Body of pancreas (tissue), 4 donors: ENCODE measurements around the gene MICALL1. TPM values are rescaled to one million over a fixed set of nuclear protein-coding genes. Genes with fewer than 3 reads are reported as not detected.
A peak's percentile ranks its signal among the peaks of the same experiment; 100 is the strongest.

Source experiments
- ATAC-seq: fragments of 150-250 bp; one replicate; pipeline ENCODE4 v1.9.1; 2016
- DNase-seq, 4 donors: peaks; one replicate each; pipeline ENCODE4 v3.0.0-alpha.2; 2019
- H3K27ac ChIP-seq, 4 donors: fragments of 200-600 bp; sonication (generic); 1 replicate in 3 of 4; 2 replicates in 1 of 4; pipeline versions ENCODE4 v1.5.1 to v1.6.1; 2016 to 2019; ENCODE audit warnings: mild to moderate bottlenecking in 1 of 4, mixed read lengths in 1 of 4, moderate library complexity in 1 of 4
- H3K27me3 ChIP-seq, 2 donors: fragments of 200-600 bp; sonication (generic); one replicate each; pipeline ENCODE4 v1.6.0; 2016; ENCODE audit warnings: mild to moderate bottlenecking in 1 of 2
- H3K36me3 ChIP-seq, 2 donors: fragments of 200-600 bp; sonication (generic); replicated peaks in 1 of 2; 2 replicates each; pipeline ENCODE4 v1.5.1; 2016; ENCODE audit warnings: low read depth in 2 of 2; ENCODE audit not compliant: insufficient read depth in 1 of 2
- H3K4me1 ChIP-seq: fragments of 200-600 bp; sonication (generic); one replicate; pipeline ENCODE4 v1.6.0; 2016
- H3K4me3 ChIP-seq, 2 donors: fragments of 200-600 bp; sonication (generic); 1 replicate in 1 of 2; 2 replicates in 1 of 2; pipeline ENCODE4 v1.5.1; 2016 to 2019
- H3K9me3 ChIP-seq, 3 donors: fragments of 200-600 bp; sonication (generic); 1 replicate in 2 of 3; 2 replicates in 1 of 3; pipeline ENCODE4 v1.5.1; 2016
- POLR2A ChIP-seq, 3 donors: fragments of 450-650 bp; IDR thresholded peaks; one replicate each; pipeline ENCODE4 v1.6.1; 2016; ENCODE audit warnings: antibody characterized with exemption in 3 of 3, mild to moderate bottlenecking in 2 of 3
- WGBS, 2 donors: methylation state at CpG; one replicate each; pipeline ENCODE4 v1.1.5; 2017; 5-methylcytosine and 5-hydroxymethylcytosine counted together
- intact Hi-C: fragments of 100-400 bp; cut with DNase I; formaldehyde crosslinking; loops from one replicate; pipeline ENCODE4 v1.15.1; 2023
- total RNA-seq, 2 donors: library from RNA; depleted of rRNA; stranded (reverse); fragments of >200 nt; gene quantifications; one replicate each; pipeline ENCODE4 v1.1.0, GENCODE V29; 2016
- TF ChIP-seq, protein P1 (sequence below), 7 experiments: fragments of 450-650 bp in 4 of 7; fragments of 200-600 bp in 3 of 7; sonication (generic) in 3 of 7; IDR thresholded peaks; one replicate each; pipeline ENCODE4 v1.5.1; 2016 to 2019; ENCODE audit warnings: antibody characterized with exemption in 7 of 7

MICALL1 gene
- total RNA-seq, 2 donors from 2014 or later: 19.2 to 34.9 TPM

DNA sequence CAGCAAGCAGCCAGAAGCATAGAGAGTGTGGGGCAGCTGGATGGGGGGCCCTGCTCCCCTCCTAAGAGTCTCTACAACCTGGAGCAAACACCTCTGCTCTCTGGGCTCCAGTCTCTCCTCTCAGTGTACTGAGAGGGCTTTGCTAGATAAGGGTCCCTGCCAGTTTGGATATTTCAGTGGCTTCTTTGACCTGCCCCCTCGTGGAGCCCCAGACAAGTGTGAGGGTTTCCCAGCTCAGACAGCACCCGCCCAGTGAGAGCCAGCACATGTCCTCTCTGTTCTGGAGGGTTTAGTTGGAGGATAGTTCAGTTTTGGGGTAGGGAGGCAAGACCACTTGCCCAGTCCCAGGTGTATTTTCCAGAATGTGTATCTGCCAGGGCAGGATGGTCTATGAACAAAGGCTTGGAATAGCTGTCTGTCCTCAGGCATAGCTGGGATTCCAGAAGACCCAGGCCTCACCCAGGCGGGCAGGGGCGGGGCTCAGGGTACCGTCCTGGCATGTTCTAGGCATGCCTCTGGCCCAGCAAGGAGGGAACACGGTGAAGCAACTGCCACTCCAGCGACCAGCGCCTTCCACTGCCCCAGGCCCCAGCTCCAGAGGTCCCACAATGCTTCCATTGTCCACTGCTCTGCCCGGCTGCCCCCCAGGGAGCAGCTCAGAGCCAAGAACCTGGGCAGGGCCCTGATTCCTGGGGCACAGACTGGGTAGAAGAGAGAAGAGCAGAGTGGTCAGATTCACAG lies 7.5 kb upstream of the MICALL1 start:
- Histone ChIP-seq H3K9me3 (no peaks in the 10 kb centered on the region), H3K4me3 (no peak overlapping the region), H3K36me3 (no peaks in the 10 kb centered on the region), H3K4me1 (peaks cover 53% of the 10 kb centered on the region), H3K27ac (peak overlapping the region; percentile 74 to 90 (median 83)), H3K27me3 (no peaks in the 10 kb centered on the region)
- 46 to 66% methylated on average over 6 to 9 of the region's 9 CpGs for WGBS, 2 donors
- TF ChIP-seq, protein P1, sequence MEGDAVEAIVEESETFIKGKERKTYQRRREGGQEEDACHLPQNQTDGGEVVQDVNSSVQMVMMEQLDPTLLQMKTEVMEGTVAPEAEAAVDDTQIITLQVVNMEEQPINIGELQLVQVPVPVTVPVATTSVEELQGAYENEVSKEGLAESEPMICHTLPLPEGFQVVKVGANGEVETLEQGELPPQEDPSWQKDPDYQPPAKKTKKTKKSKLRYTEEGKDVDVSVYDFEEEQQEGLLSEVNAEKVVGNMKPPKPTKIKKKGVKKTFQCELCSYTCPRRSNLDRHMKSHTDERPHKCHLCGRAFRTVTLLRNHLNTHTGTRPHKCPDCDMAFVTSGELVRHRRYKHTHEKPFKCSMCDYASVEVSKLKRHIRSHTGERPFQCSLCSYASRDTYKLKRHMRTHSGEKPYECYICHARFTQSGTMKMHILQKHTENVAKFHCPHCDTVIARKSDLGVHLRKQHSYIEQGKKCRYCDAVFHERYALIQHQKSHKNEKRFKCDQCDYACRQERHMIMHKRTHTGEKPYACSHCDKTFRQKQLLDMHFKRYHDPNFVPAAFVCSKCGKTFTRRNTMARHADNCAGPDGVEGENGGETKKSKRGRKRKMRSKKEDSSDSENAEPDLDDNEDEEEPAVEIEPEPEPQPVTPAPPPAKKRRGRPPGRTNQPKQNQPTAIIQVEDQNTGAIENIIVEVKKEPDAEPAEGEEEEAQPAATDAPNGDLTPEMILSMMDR (IDR thresholded peaks at IDR 0.05): peak in 1 of 7 experiments; percentile 2
- TF ChIP-seq POLR2A (IDR thresholded peaks at IDR 0.05): peak in 1 of 3 donors; percentile 49
- intact Hi-C loops: no loop called here
- DNase-seq (peak; percentile 69 to 88 (median 80)), ATAC-seq (peak; percentile 91)

DNA sequence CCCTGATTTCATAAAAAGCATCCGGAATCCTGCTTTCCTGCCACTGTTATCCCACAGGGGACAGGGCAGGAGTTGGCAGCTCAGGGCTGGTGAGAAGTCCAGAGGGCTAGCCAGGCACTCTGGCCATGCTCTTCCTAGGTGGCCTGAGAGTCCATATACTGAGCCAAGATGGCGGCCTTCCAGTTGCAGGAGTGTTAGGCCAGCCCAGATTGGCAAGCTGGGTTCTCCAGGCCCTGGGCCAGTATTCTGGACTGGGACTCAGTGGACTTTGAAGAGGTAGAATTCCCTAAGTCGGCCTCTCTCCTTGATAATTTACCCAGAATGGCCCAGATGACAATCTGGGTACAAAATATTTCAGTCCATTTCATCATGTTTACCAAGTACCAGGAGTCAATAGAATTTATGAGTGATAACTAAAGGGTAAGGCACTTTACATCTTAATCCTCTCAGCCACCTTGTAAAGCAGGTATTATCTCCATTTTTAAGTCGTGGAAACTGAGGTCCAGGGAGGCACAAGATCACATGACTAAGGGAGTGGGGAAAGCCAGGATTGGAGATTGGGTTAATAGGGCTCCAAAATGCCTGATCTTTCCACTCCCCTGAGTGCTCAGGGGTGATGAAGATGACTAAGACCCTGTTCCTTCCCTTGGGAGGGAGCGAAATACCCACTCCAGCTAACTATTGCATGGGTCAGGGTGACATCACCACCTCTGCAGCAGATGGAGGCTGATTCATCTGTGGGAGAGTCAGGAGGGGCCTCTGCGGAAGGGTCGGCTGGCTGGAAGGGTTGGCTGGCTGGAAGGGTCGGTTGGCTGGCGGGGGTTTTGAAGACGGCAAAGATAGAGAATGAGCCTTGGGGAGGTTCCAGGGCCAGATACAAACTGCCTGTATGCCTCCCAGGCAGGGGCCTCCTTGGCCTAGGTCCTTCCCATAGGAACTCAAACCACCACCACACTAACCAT lies 1.2 kb upstream of the MICALL1 start:
- Histone ChIP-seq H3K27ac (peak overlapping the region; percentile 25 to 77 (median 73)), H3K4me3 (no peak overlapping the region), H3K9me3 (no peaks in the 10 kb centered on the region), H3K27me3 (no peaks in the 10 kb centered on the region), H3K4me1 (peaks cover 28% of the 10 kb centered on the region), H3K36me3 (no peaks in the 10 kb centered on the region)
- DNase-seq: peak in 3 of 4 donors; percentile 26 to 60 (median 56)
- intact Hi-C loops: no loop called here
- no peak for ATAC-seq
- 72 to 78% methylated on average over 9 to 10 of the region's 10 CpGs for WGBS, 2 donors
- TF ChIP-seq, protein P1 (IDR thresholded peaks at IDR 0.05): no peak
- no peak for TF ChIP-seq POLR2A (IDR thresholded peaks at IDR 0.05)

DNA sequence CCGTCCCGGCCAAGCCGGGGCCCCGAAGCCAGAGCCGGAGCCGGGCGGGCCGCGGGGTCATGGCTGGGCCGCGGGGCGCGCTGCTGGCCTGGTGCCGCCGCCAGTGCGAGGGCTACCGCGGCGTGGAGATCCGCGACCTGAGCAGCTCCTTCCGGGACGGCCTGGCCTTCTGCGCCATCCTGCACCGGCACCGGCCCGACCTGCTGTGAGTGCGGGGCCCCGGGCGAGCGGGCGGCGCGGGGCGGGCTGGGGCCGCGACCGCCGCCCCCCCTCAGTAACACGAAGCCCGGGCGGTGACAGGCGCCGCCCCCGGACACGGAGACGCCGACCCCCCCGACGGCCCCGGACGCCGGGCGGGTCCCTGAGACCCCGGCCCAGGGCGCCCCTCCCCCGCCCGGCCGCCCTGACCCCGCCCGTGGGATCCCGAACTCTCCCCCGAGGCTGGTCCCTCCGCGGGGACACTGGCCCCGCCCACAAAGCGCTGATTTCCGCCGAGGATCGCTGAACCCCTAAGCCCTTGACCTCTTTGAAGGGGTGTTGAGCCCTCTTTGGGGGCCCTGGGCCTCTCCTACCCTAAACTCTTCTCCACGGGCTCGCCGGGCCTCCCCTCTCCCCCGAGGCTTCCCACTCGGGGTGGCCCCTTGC lies 389 bp downstream of the MICALL1 start:
- peak overlapping the region; percentile 54 to 62 for H3K4me3 ChIP-seq
- H3K27me3 ChIP-seq: no peaks in the 10 kb centered on the region
- no peaks in the 10 kb centered on the region for H3K9me3 ChIP-seq
- 0% methylated on average over 10 of the region's 75 CpGs for WGBS, 2 donors
- H3K4me1 ChIP-seq: peaks cover 29% of the 10 kb centered on the region
- peak overlapping the region; percentile 25 to 79 (median 78) for H3K27ac ChIP-seq
- TF ChIP-seq, protein P1 (IDR thresholded peaks at IDR 0.05): peak in 1 of 7 experiments; percentile 1
- TF ChIP-seq POLR2A (IDR thresholded peaks at IDR 0.05): no peak
- DNase-seq (peak in 1 of 4 donors; percentile 31), ATAC-seq (peak; percentile 39)
- intact Hi-C loops: no loop called here
- H3K36me3 ChIP-seq: no peaks in the 10 kb centered on the region

DNA sequence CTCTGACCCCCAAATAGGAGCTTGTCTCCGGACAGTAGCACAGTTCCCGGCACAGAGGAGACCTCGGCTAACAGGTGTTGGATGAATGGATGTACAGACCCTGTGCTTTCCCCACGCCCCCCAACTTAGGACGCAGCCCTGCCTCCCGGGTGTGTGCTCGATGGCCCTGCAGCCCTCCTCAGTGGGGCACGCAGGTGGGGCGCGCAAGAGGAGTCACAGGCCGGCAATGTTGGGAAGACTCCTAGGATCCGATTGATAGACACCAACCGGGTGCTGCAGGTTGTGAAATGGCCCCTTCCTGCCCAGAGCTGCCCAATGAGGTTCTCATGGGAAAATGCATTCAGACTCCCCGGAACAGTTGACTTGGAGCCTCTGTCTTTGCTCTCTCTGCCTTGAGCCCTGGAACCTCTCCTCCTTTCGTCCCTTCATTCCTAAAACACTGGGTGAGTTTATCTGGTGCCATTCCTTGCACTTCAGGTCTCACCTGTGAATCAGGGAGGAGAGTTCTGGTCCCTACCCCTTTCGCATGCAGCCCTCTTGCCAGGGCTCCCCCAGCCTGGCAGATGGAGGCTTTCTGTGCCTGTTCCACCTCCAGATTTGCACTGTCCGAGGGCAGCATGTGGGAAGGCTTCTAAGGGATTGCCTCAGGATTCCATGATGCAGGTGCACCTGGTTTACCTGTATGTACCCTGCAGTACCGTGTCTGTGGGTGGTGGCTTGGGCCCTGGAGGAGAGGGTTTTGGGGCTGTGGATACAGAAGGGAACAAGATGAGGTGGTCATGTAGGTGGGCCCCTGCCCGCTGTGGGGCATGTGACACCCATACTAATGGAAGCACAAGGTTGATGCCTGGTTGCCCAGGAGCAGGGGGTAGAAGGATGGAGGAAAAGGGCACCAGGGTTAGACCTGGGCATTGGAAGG lies 1.2 kb downstream of the MICALL1 start:
- peak overlapping the region in 3 of 4 donors; percentile 77 to 79 (median 78) for H3K27ac ChIP-seq
- H3K9me3 ChIP-seq: no peaks in the 10 kb centered on the region
- peaks cover 33% of the 10 kb centered on the region for H3K4me1 ChIP-seq
- intact Hi-C loops: no loop called here
- TF ChIP-seq, protein P1 (IDR thresholded peaks at IDR 0.05): no peak
- peak in 1 of 3 donors; percentile 15 for TF ChIP-seq POLR2A (IDR thresholded peaks at IDR 0.05)
- no peak for ATAC-seq
- no peaks in the 10 kb centered on the region for H3K27me3 ChIP-seq
- peak in 1 of 4 donors; percentile 31 for DNase-seq
- peaks cover 0 to 1% of the 10 kb centered on the region in 2 donors for H3K36me3 ChIP-seq
- WGBS, 2 donors: 21 to 22% methylated on average over 11 to 19 of the region's 19 CpGs
- H3K4me3 ChIP-seq: peak overlapping the region; percentile 54 to 62
